HEK293 (cell line): ENCODE results near the gene PLCH2.

Source experiments
- REST ChIP-seq: fragments of 450-650 bp; formaldehyde crosslinking; IDR thresholded peaks from 2 replicates; pipeline ENCODE4 v1.5.1; 2016; ENCODE audit warnings: missing biosample characterization, missing genetic modification characterization
- ZBTB49 ChIP-seq: fragments of 450-650 bp; formaldehyde crosslinking; IDR thresholded peaks from 2 replicates; pipeline ENCODE4 v1.5.1; 2016; ENCODE audit warnings: missing biosample characterization, missing genetic modification characterization, low read depth
- ZNF26 ChIP-seq: fragments of 450-650 bp; formaldehyde crosslinking; IDR thresholded peaks from 2 replicates; pipeline ENCODE4 v1.5.1; 2016; ENCODE audit warnings: missing biosample characterization, missing genetic modification characterization

GRCh38 chr1:2427051-2427450 lies 49.0 kb upstream of the PLCH2 start:
- TF ChIP-seq ZNF26 (tag by site-specific recombination), result no peak
- no peak for TF ChIP-seq REST
- TF ChIP-seq ZBTB49 (tag by site-specific recombination), result no peak
